ENCODE measurements around the gene PCDHA11. TPM values are rescaled to one million over a fixed set of nuclear protein-coding genes. Genes with fewer than 3 reads are reported as not detected.
"Not testable (repeated sequence)": the region's sequence is repeated elsewhere in the genome, so short reads cannot be mapped to it uniquely, and the experiment has no call there.

The PCDHA11 gene
- total RNA-seq, 3 donors from 2014 or later (not counting 1 experiment from before 2014, with no cell fraction given), result not detected

GRCh38 chr5:140875085-140876065 is 6.6 kb downstream of the PCDHA11 start, which contains the start of gene PCDHA12:
TSS of gene PCDHA12 (plus strand) at chr5:140875308. CDS start at chr5:140875473, 165 bp downstream.
- no peak for DNase-seq
- H3K4me3 ChIP-seq (ENCODE audit: low read length), result no peak within 1 kb of the TSS
- H3K4me1 ChIP-seq (ENCODE audit: control insufficient read depth, insufficient read depth, low read length), result no peaks in the 10 kb centered on the region
- H3K36me3 Mint-ChIP-seq, result no peaks in the 10 kb centered on the region
- H3K27ac Mint-ChIP-seq, result no peak within 1 kb of the TSS
- no peaks in the 10 kb centered on the region for H3K4me1 Mint-ChIP-seq
- intact Hi-C loops (cut with micrococcal nuclease), result no loop called here
- TF ChIP-seq, protein P1, sequence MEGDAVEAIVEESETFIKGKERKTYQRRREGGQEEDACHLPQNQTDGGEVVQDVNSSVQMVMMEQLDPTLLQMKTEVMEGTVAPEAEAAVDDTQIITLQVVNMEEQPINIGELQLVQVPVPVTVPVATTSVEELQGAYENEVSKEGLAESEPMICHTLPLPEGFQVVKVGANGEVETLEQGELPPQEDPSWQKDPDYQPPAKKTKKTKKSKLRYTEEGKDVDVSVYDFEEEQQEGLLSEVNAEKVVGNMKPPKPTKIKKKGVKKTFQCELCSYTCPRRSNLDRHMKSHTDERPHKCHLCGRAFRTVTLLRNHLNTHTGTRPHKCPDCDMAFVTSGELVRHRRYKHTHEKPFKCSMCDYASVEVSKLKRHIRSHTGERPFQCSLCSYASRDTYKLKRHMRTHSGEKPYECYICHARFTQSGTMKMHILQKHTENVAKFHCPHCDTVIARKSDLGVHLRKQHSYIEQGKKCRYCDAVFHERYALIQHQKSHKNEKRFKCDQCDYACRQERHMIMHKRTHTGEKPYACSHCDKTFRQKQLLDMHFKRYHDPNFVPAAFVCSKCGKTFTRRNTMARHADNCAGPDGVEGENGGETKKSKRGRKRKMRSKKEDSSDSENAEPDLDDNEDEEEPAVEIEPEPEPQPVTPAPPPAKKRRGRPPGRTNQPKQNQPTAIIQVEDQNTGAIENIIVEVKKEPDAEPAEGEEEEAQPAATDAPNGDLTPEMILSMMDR (IDR thresholded peaks at IDR 0.05), result no peak
- 26% methylated on average over 44 of the region's 47 CpGs for WGBS (ENCODE audit: insufficient coverage)
- no peak within 1 kb of the TSS for H3K27ac ChIP-seq (ENCODE audit: low read length)
- ATAC-seq, result no peak
- no peak within 1 kb of the TSS for H3K4me3 Mint-ChIP-seq
- H3K27me3 Mint-ChIP-seq (ENCODE audit: low read depth in 2 of 2), result peaks cover 2 to 6% of the 10 kb centered on the region in 2 donors
- peaks cover 13% of the 10 kb centered on the region for H3K9me3 ChIP-seq (ENCODE audit: control insufficient read depth, insufficient read depth, low read length)
- H3K36me3 ChIP-seq (ENCODE audit: control insufficient read depth, insufficient read depth, low read length), result no peaks in the 10 kb centered on the region
- H3K27me3 ChIP-seq (ENCODE audit: control insufficient read depth, insufficient read depth, low read length), result peaks cover 9% of the 10 kb centered on the region
- H3K9me3 Mint-ChIP-seq, result peaks cover 6 to 9% of the 10 kb centered on the region in 2 donors

GRCh38 chr5:140876541-140877261 is 7.9 kb downstream of the PCDHA11 start:
- DNase-seq; intact Hi-C loops (cut with micrococcal nuclease); H3K27me3 Mint-ChIP-seq (ENCODE audit: low read depth in 2 of 2); ATAC-seq; H3K4me1 ChIP-seq (ENCODE audit: control insufficient read depth, insufficient read depth, low read length); H3K27me3 ChIP-seq (ENCODE audit: control insufficient read depth, insufficient read depth, low read length); H3K4me3 ChIP-seq (ENCODE audit: low read length); H3K27ac Mint-ChIP-seq; H3K4me1 Mint-ChIP-seq; H3K36me3 ChIP-seq (ENCODE audit: control insufficient read depth, insufficient read depth, low read length); H3K27ac ChIP-seq (ENCODE audit: low read length); H3K4me3 Mint-ChIP-seq; H3K36me3 Mint-ChIP-seq: not testable (repeated sequence)
- H3K9me3 Mint-ChIP-seq, result peaks cover 8 to 16% of the 10 kb centered on the region in 2 donors
- H3K9me3 ChIP-seq (ENCODE audit: control insufficient read depth, insufficient read depth, low read length), result peaks cover 13% of the 10 kb centered on the region
- 51% methylated on average over 80 of the region's 80 CpGs for WGBS (ENCODE audit: insufficient coverage)

DNA sequence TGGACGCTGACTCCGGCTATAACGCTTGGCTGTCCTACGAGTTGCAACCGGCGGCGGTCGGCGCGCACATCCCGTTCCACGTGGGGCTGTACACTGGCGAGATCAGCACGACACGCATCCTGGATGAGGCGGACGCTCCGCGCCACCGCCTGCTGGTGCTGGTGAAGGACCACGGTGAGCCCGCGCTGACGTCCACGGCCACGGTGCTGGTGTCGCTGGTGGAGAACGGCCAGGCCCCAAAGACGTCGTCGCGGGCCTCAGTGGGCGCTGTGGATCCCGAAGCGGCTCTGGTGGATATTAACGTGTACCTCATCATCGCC is 8.5 kb downstream of the PCDHA11 start:
- peaks cover 6% of the 10 kb centered on the region for H3K27me3 ChIP-seq (ENCODE audit: control insufficient read depth, insufficient read depth, low read length)
- TF ChIP-seq, protein P1 (IDR thresholded peaks at IDR 0.05), result no peak
- WGBS (ENCODE audit: insufficient coverage), result 48% methylated on average over 37 of the region's 37 CpGs
- Mint-ChIP-seq H3K36me3 (no peaks in the 10 kb centered on the region), H3K9me3 (peaks cover 8 to 16% of the 10 kb centered on the region in 2 donors), H3K4me1 (no peaks in the 10 kb centered on the region), H3K27ac (no peak overlapping the region), H3K4me3 (no peak overlapping the region), H3K27me3 (ENCODE audit: low read depth in 2 of 2) (peaks cover 6% of the 10 kb centered on the region in 2 donors)
- intact Hi-C loops (cut with micrococcal nuclease), result no loop called here
- ATAC-seq (no peak), DNase-seq (no peak)
- no peak overlapping the region for H3K4me3 ChIP-seq (ENCODE audit: low read length)
- H3K27ac ChIP-seq (ENCODE audit: low read length), result no peak overlapping the region
- no peaks in the 10 kb centered on the region for H3K36me3 ChIP-seq (ENCODE audit: control insufficient read depth, insufficient read depth, low read length)
- H3K9me3 ChIP-seq (ENCODE audit: control insufficient read depth, insufficient read depth, low read length), result peaks cover 17% of the 10 kb centered on the region
- H3K4me1 ChIP-seq (ENCODE audit: control insufficient read depth, insufficient read depth, low read length), result no peaks in the 10 kb centered on the region

Data from natural killer cell (primary cell).